NCI-H748 treated with DMSO at 0.1 percent for 48 hours (cell line): ENCODE data around the gene CRTC1.

ENCODE experiments used
- DNase-seq: peaks from one replicate; lab custom pipeline; 2025; lab: John Stamatoyannopoulos, UW

Gene CRTC1

DNA sequence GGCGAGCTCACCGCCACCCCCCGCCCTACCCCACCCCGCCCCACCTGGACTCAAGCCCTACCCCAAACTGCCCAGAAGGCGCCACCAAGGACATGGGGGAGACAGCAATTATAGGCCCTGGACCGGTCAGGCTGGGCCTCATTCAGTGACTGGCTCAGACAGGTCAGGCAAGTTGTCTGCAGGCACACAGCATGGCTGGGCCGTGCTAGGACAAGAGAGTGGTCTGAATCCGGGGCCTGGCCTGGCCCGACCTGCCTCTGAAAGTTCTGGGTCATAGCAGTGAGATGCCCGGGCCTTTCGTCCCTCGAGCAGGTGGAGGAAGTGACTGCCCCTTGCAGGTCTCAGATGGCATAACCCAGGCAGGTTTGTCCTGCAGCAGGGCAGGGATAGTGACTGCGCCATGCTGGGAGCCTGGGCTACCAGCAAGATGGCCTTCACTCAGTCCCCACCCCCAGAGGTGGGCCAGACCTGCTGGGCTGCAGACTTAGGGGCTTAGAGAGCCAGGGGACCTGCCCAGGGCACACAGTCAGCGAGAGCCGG lies 86.6 kb downstream of the CRTC1 start:
- no peak for DNase-seq

- DNase-seq, result no peak
Observed at GRCh38 chr19:18770663-18771327, 87.3 kb downstream of the CRTC1 start.

GRCh38 chr19:18771328-18772242 lies 88.1 kb downstream of the CRTC1 start:
- no peak for DNase-seq

GRCh38 chr19:18772620-18773587 lies 89.4 kb downstream of the CRTC1 start:
- DNase-seq, result no peak

- no peak for DNase-seq
Observed at GRCh38 chr19:18773682-18774081, 90.2 kb downstream of the CRTC1 start.

GRCh38 chr19:18774107-18774506 lies 90.6 kb downstream of the CRTC1 start:
- DNase-seq, result no peak

DNA sequence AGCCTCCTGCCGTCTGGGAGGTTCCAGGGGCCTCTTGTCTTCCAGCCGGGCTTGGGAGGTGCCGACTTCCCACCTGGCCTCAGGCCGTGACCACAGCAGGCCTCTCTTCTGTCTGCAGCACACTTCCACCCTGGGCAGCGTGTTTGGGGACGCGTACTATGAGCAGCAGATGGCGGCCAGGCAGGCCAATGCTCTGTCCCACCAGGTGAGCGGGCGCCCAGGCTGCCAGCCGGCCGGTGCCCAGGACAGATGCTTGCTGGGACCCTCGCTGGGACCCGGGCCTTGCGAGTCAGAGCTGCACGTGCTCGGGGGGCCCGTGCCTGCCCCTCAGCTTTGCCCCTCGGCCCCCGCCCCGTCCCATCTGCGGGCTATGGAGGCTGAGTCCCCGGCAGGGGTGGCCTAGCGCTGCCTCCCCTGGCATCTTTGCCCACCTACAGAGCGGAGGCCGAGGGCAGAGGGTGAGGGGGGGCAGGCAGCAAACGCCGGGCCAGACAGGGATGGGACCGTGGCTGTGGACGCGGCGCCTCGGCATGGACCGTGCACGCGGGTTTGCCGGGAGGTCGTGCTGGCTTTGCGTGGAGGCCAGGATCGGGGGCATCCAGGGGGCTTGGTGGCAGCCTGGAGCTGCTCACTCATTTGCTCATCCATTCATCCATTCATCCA lies 91.4 kb downstream of the CRTC1 start:
- DNase-seq, result no peak

DNA sequence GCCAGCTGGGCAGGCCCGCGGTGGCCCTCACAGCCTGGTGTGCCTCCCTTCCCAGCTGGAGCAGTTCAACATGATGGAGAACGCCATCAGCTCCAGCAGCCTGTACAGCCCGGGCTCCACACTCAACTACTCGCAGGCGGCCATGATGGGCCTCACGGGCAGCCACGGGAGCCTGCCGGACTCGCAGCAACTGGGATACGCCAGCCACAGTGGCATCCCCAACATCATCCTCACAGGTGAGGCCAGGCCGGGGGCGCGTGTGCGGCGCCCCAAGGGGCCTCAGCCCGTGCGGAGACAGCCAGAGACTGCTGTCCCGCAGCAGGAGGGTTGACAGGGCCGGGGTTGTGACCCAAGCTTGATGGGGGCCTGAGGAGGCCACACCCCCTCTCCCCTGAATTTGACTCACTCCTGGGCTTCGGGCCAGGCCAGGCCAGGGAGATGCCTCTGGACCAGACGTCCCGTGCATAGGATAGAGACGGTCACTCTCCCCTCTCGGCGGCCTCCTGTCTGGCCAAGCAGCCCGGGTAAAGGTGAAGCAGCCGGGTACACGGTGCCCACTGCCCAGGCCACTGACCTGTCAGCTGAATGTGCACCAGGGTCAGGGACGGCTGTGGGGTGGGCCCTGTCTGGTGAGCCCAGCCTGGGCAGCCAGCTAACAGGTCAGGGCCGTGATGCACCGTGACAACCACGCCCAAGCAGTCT lies 92.3 kb downstream of the CRTC1 start:
- no peak for DNase-seq

DNA sequence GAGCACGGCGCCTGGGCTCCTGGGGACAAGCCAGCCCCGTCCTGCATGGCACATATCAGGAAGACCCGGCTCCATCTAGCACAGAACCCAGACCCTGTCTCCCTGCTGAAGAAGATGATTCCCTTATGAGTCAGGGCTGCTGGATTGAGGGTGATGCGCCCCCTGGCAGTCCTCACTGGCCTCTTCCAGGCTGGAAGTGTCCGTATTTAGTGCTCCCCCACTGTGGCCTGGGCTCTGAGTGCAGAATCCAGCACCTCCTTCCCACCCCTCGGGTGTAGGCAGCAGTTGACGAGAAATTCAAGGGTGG lies 92.8 kb downstream of the CRTC1 start:
- no peak for DNase-seq

DNA sequence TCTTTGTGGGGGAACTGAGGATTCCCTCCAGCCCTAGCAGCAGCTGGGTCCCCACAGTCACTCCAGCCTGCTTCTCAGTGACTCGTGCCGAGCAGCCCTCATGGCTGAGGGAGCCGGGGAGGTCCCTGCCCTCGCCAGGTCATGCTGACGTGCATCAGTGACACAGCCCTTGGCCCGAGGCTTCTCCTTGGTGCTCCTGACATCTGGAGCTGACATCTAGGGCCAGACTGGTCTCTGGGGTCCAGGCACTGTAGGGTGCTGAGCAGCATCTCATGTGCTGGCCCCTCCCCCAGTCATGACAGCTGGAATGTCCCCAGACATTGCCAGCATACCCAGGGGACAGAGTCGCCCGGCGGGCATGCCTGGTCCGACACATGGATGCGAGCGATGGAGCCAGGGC lies 93.3 kb downstream of the CRTC1 start:
- no peak for DNase-seq

GRCh38 chr19:18777301-18778075 lies 94.0 kb downstream of the CRTC1 start:
- DNase-seq, result no peak

- no peak for DNase-seq
Observed at GRCh38 chr19:18778076-18778389, 94.6 kb downstream of the CRTC1 start.

- no peak for DNase-seq
Observed at GRCh38 chr19:18778826-18779495, 95.5 kb downstream of the CRTC1 start.

DNA sequence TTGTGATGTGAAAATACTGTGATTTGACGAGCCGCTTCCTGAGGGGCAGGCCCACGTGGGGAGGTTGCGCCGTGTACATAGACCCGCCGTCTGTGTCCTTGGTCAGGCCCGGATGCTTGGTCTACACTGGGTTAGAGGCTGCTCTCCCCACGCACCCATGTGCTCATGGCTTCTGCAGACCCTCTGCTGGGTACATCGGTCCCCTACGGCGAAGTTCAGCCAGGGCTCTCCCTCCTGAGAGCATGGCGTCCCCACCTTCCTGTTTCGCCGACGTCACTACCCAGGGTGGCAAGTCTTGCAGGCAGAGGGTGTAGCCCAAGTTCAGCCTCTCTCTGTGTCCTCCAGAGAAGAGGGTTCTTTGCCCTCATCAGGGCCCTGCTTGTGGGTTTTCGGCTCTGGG lies 96.6 kb downstream of the CRTC1 start:
- no peak for DNase-seq

DNA sequence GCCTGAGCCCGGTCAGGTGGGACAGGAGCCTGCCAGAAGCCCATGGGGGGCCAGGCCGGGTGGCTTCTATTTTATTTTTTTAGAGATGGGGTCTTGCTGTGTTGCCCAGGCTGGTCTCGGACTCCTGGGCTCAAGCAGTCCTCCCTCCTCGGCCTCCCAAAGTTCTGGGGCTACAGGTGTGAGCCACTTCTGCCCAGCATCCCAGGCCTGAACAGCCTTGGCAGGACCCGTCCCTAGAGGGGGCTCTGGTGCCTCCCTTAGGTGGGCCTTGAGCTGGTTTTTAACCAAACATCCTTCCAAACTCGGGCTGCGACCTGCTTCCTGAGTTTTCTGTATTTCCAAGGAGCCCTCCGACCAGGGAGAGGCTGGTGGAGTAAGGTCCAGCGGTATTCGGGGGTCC lies 97.2 kb downstream of the CRTC1 start:
- no peak for DNase-seq

- no peak for DNase-seq
Observed at GRCh38 chr19:18781047-18781600, 97.6 kb downstream of the CRTC1 start.

GRCh38 chr19:18781885-18782527 lies 98.5 kb downstream of the CRTC1 start:
- no peak for DNase-seq

GRCh38 chr19:18782559-18783225 lies 99.2 kb downstream of the CRTC1 start:
- no peak for DNase-seq
